Neuronal stem cell (in vitro differentiated cells): ENCODE data around the gene HDX. TPM values are rescaled to one million over a fixed set of nuclear protein-coding genes. Genes with fewer than 3 reads are reported as not detected.

Experiments
- small RNA-seq: library from polyadenylated mRNA; stranded (forward); fragments of <200 nt; extraction: miRNeasy Mini kit (QIAGEN cat#:217004); gene quantifications from one replicate; pipeline ENCODE3, GENCODE V24; 2013; ENCODE audit not compliant: insufficient read depth

Gene HDX

Small RNAs within 50 kb of the gene (small RNA-seq; reads per million reads assigned to genes)
- not detected for gene AL450471.1
